NCI-H187 treated with DMSO at 0.1 percent for 48 hours (cell line): ENCODE measurements around the gene HECW1.
A peak's percentile ranks its signal among the peaks of the same experiment; 100 is the strongest.
"Not testable (repeated sequence)": the region's sequence is repeated elsewhere in the genome, so short reads cannot be mapped to it uniquely, and the experiment has no call there.

ENCODE experiments used
- DNase-seq: peaks from one replicate; lab custom pipeline; 2025; lab: John Stamatoyannopoulos, UW

Gene HECW1

GRCh38 chr7:43577485-43577951, 465.1 kb downstream of the HECW1 start:
- no peak for DNase-seq

- DNase-seq: peak; percentile 41
Observed at GRCh38 chr7:43582503-43583423, 470.3 kb downstream of the HECW1 start, which contains the start of gene STK17A. STK17A (plus strand) TSS chr7:43583108; CDS start chr7:43583244, 136 bp downstream.

DNA sequence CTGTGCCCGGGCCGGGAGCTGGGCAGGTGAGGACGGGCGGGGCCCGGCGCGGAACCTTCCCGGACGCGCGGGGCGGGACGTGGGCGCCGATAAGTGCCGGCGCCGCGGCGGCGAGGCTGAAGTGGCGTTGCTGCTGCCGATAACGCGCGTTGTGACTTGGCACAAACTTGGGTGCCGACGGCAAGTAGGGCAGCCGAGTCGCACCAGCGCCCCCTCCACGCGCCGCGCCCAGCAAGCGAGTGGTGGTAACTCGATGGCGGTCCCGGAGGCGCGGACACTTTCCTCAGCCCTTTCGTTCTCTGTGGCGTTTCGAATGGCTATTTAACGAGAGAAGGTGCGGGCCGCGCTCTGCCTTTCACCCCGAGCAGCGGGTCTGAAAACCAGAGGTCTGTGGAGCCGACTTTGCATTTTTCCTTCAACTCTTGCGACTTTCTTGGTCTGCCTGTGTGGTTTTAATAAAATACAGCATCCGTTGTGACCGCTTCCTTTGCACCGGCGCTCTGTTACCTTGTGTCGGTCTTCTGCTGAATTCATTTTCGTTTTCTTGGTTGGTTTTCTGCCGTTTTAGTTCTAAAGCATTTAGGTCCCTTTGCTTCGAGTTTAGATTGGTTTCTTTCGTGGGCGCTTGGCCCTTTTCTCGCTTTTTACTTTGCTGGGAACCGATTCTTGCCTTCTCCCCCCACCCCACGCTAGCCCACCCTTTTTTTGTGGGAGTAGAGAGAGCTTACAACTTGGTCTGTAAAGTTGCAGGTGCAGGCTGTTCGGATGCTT, 471.2 kb downstream of the HECW1 start:
- no peak for DNase-seq

GRCh38 chr7:43584195-43584586, 471.7 kb downstream of the HECW1 start:
- DNase-seq: no peak

GRCh38 chr7:43584733-43585132, 472.3 kb downstream of the HECW1 start:
- not testable (repeated sequence) for DNase-seq

DNA sequence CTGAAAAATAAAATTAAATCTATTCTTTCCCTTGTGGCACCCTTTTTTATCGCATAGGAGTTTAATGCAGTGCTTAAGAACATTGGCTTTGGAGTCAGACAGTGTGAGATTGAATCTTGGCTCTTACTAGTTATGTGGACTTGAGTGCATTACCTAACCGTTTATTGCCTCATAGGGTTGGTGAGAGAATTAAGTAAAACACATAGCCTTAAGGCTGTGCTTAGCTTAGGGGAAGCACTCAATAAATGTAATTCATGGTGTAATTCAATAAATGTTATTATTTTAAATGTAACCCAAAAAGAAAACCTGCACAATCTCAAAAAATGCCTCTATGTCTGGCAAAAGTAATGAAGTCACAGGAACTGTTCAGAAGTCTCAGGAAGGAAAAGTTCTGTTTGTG, 473.1 kb downstream of the HECW1 start:
- no peak for DNase-seq

DNA sequence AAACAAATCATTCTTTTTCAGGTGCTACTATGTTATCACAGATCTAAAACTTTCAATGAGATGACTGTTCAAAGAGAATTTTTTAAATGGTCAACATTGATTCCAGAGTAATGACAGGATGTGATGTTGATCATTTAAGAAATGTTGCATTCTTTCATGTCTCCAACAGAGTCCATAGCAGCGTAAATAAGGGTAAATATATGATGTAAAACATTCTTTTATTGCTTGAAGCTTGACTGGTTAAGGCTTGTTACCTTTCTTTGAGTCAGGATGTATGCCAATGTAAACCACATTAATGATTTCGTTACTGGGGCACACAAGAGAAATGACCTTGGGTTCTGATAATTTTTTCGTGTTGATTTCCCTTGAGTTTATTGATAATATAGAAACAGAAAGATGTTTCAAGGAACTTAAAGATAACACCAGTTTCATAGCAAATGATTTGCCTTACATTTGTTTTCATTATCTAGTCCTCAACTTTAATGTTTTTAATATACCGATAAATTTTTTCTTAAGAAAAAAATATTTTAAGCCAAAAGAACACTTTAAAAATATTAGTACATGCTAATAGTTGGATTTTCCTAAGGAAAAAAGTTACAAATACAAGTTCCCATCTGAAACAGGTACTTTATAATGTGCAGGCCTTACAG, 473.9 kb downstream of the HECW1 start:
- no peak for DNase-seq

- no peak for DNase-seq
Observed at GRCh38 chr7:43588477-43589132, 476.2 kb downstream of the HECW1 start.

DNA sequence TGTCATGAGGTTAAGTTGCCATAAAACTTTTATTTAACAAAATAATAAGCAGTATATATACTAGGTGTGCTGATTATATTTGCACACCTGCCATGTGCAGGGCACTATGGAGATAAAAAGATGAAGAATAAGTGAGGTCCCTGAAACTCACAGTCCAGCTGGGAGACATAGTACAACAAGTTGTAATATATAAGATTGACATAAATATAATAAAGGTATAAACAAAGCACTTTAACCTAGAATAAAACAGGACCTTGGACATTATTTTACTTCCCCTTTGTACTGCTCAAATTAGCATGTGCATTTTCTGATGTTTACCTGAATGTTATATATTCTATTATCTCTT, 476.7 kb downstream of the HECW1 start:
- no peak for DNase-seq

- DNase-seq: peak; percentile 57
Observed at GRCh38 chr7:43589728-43590127, 477.3 kb downstream of the HECW1 start.

- DNase-seq: no peak
Observed at GRCh38 chr7:43590862-43591557, 478.6 kb downstream of the HECW1 start.

- DNase-seq: no peak
Observed at GRCh38 chr7:43591558-43592180, 479.2 kb downstream of the HECW1 start.

GRCh38 chr7:43592326-43592725, 479.9 kb downstream of the HECW1 start:
- no peak for DNase-seq

DNA sequence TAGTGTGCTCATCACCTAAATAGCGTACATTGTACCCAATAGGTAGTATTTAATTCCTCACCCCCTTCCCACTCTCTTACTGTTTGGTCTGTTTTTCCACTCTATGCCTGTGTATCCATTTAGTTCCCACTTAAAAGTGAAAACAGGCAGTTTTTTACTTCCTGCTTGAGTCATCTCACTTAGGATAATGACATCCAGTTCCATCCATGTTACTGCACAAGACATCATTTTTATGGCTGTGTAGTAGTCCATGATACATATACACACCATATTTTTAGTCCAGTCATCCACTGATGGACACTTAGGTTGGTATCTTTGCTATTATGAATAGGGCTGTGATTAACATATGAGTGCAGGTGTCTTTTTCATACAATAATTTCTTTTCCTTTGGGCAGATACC, 480.6 kb downstream of the HECW1 start:
- DNase-seq: no peak

- no peak for DNase-seq
Observed at GRCh38 chr7:43594020-43594419, 481.6 kb downstream of the HECW1 start.

DNA sequence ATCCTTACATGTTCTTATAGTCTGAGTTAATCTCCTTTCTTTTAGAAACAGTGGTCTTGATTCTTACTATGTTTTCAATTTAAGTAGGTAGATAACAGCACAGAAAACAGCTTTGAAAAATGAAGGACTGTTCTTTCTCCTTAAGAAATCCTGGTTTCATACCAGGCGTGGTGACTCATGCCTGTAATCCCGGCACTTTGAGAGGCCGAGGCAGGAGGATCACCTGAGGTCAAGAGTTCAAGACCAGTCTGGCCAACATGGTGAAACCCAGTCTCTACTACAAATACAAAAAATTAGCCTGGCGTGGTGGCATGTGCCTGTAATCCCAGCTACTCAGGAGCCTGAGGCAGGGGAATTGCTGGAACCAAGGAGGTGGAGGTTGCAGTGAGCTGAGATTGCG, 484.0 kb downstream of the HECW1 start:
- not testable (repeated sequence) for DNase-seq

DNA sequence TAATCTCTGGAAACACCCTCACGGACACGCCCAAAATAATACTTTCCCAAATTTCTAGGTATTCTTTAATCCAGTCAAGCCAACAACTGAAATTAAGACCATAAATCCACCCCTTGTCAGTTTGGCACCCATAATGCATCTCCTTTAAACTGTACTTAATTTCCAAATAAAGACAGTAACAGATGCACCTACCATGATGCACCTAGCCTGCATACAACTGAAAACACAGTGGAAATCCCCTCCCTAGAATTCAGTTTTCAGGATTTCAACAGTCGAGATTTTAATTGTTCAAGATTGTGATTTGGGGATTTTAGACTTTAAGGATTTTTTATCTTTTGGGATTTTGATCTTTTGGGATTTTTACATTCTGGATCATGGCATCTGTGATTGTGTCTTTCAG, 487.6 kb downstream of the HECW1 start:
- DNase-seq: no peak

DNA sequence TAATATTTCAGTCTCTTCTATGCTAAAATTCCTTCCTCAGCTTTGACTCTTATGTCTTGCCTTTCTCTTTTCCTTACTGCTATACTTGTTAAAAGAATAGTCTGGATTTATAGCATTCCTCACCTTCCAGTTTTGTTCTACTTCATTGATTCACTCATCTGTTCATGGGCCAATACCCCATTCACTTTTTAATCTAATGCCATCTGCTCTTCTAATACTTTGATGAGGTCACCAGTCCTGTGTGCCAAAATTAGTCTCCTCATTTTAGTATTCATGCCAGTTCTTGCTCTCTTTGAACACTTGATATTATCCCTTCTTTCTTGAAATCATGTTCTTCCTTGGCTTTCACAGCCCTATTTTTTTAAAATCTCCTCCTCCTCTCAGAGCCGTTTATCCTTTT, 489.8 kb downstream of the HECW1 start:
- no peak for DNase-seq

DNA sequence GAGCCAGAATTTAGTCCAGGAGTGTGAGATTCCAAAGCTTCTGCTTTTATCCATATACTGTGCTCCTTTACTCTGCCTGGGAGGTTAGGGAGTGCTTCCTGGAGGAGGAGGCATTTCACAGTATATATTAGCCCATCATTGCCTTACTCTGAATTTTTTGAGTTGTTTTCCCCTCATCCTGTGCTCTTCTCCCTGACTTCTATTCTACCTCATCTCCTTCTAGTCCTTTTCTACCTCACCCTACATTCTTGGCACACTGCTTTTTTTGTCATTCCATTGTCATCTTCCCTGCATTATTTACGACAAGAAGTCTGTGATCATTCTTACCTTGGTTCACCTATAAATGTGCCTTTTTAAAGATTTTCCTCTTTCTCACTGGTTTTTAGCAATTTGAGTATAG, 491.8 kb downstream of the HECW1 start:
- DNase-seq: no peak

GRCh38 chr7:43609097-43609496, 496.6 kb downstream of the HECW1 start:
- DNase-seq: no peak

DNA sequence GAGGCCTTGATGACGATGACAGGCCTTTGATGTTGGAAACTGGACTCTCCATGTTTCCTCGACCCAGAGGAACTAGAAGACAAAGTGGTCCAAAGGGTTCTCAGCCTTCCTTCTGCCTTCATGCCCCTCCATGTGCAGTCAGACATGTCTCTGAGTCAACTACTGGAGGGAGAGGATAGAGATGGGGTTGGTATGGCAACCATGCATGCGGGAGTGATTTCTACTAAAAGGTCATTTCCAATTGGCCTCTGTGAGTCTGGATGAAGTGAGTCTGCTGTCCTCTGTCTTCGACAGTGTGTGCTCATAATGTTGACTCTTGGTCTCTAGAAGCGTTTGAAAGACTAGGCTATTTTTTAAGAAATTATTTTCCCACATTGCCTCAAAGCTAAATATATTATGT, 499.7 kb downstream of the HECW1 start:
- DNase-seq: no peak
